ENCODE measurements around the gene CUL9.

CUL9 gene

DNA sequence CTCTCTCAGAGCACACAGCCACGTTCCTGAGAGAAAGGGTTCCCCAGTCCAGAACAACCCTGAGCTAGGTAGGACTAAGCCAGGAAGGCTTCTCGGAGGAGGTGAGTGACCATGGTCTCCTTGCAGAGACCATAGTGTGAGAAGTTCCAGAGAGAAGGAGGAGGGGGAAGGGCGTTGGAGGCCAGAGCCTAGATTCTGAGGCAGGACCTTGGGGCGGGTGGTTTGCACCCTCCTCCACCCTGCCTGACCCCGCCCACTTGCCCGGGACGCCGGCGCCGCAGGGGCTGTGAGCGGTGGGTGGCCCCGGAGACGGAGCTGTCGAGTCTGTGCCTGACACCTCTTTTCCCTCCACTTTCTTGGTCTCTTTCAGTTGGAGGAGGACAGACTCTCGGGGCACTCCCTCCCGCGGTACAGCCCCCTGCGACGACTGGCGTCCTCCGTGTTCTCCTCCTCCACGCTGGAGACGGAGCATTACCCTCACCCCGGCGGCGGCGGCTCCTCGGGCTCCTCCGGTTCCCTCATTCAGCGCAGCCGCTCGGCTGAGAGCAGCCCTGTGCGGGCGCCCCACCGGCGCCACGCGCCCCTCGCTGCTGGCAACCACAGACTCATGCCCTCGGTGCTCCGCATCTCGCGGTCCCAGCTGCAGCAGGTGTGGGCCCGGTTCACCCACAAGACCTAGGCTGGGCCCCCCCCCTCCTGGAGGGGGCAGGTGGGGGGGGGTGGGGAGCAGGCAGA is 87.4 kb downstream of the CUL9 start:
- Histone ChIP-seq H3K4me2 (ENCODE audit: low read depth, low read length) (peak overlapping the region; percentile 54), H2AFZ (ENCODE audit: low read length) (peak overlapping the region; percentile 26), H3K79me2 (ENCODE audit: low read length) (no peaks in the 10 kb centered on the region), H3F3A (ENCODE audit: insufficient read depth, low read length) (no peaks in the 10 kb centered on the region), H3K4me1 (ENCODE audit: low read length) (no peaks in the 10 kb centered on the region), H3K4me3 (ENCODE audit: low read length) (peak overlapping the region; percentile 41), H3K9me3 (replicated peaks; ENCODE audit: insufficient read depth, low read length) (no peaks in the 10 kb centered on the region), H3K36me3 (replicated peaks; ENCODE audit: insufficient read depth, low read length) (no peaks in the 10 kb centered on the region), H3K27ac (ENCODE audit: low read length) (no peak overlapping the region), H3K9ac (ENCODE audit: low read length) (no peak overlapping the region), H3K9me2 (replicated peaks; ENCODE audit: insufficient read depth, low read length) (no peaks in the 10 kb centered on the region), H4K20me1 (ENCODE audit: insufficient read depth, low read length) (no peaks in the 10 kb centered on the region), H3K27me3 (replicated peaks; ENCODE audit: insufficient read depth, low read length) (peaks cover 15% of the 10 kb centered on the region; the same call in 1 of the 2 replicates)
- TF ChIP-seq, protein P1, sequence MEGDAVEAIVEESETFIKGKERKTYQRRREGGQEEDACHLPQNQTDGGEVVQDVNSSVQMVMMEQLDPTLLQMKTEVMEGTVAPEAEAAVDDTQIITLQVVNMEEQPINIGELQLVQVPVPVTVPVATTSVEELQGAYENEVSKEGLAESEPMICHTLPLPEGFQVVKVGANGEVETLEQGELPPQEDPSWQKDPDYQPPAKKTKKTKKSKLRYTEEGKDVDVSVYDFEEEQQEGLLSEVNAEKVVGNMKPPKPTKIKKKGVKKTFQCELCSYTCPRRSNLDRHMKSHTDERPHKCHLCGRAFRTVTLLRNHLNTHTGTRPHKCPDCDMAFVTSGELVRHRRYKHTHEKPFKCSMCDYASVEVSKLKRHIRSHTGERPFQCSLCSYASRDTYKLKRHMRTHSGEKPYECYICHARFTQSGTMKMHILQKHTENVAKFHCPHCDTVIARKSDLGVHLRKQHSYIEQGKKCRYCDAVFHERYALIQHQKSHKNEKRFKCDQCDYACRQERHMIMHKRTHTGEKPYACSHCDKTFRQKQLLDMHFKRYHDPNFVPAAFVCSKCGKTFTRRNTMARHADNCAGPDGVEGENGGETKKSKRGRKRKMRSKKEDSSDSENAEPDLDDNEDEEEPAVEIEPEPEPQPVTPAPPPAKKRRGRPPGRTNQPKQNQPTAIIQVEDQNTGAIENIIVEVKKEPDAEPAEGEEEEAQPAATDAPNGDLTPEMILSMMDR (IDR thresholded peaks at IDR 0.05; ENCODE audit: low read length), result no peak
- no peak for TF ChIP-seq EZH2phosphoT487 (IDR thresholded peaks at IDR 0.05; ENCODE audit: low read length)
- TF ChIP-seq EZH2 (optimal IDR thresholded peaks at IDR 0.05; ENCODE audit: low read depth, low read length), result no peak
- no peak for DNase-seq

DNA sequence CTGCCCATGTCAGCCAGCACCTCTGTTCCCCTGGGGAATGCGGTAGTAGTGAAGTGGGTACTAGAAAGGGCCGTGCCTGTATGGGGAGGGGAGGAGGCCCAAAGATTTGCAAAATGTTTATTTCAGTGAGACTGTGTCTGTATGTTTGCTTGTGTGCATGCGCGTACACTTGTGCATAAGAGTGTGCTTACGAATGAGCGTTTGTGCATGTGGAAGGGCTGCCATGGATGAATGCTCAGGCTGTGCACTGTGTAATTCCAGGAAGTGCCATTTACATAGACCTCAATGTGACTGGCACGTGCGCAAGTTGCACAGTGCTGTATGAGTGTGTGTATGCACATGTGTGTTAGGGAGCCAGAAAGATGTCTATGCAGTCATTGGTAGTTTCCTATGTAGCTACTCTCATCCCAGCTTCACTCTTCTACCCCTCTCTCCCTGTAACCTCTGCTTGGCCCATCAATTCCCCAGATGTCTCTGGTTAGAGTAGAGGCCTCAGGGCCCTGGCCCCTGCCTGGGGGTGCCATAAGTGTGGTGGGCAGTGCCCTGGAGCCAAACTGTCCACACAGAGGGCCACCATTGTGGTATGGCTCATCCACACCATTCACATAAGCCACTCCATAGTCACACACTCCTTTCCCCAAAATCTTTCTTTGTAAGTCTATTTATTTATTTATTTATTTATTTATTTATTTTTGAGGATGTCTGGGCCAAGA is 89.3 kb downstream of the CUL9 start:
- Histone ChIP-seq H3F3A (ENCODE audit: insufficient read depth, low read length) (no peaks in the 10 kb centered on the region), H4K20me1 (ENCODE audit: insufficient read depth, low read length) (no peaks in the 10 kb centered on the region), H3K9me3 (replicated peaks; ENCODE audit: insufficient read depth, low read length) (no peaks in the 10 kb centered on the region), H2AFZ (ENCODE audit: low read length) (no peak overlapping the region), H3K4me3 (ENCODE audit: low read length) (no peak overlapping the region), H3K9me2 (replicated peaks; ENCODE audit: insufficient read depth, low read length) (no peaks in the 10 kb centered on the region), H3K36me3 (replicated peaks; ENCODE audit: insufficient read depth, low read length) (no peaks in the 10 kb centered on the region), H3K4me2 (ENCODE audit: low read depth, low read length) (no peak overlapping the region), H3K9ac (ENCODE audit: low read length) (no peak overlapping the region), H3K79me2 (ENCODE audit: low read length) (no peaks in the 10 kb centered on the region), H3K27me3 (replicated peaks; ENCODE audit: insufficient read depth, low read length) (peaks cover 26% of the 10 kb centered on the region), H3K4me1 (ENCODE audit: low read length) (no peaks in the 10 kb centered on the region), H3K27ac (ENCODE audit: low read length) (no peak overlapping the region)
- no peak for DNase-seq
- no peak for TF ChIP-seq EZH2 (optimal IDR thresholded peaks at IDR 0.05; ENCODE audit: low read depth, low read length)
- TF ChIP-seq EZH2phosphoT487 (IDR thresholded peaks at IDR 0.05; ENCODE audit: low read length), result no peak
- TF ChIP-seq, protein P1 (IDR thresholded peaks at IDR 0.05; ENCODE audit: low read length), result no peak

DNA sequence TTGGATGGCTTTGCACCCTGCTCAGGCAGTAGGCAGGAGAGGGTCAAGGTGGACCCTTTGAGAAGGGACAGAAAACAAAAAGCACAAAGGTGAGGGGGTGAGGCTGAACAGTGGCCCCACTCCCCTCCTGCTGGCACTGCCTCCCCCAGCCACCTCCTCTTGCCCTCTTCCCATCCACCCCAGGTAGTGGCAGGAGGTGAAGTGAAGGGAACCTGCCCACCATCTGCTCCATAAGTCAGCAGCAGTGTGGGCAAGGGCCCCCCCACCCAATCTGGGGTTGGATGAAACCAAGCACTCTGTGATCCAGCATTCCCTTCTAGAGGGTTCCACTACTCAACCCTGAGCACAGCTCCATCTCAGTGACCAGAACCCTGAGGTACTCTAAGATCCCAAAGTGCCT is 89.9 kb downstream of the CUL9 start:
- Histone ChIP-seq H3K9me3 (replicated peaks; ENCODE audit: insufficient read depth, low read length) (no peaks in the 10 kb centered on the region), H3K4me3 (ENCODE audit: low read length) (no peak overlapping the region), H3K27me3 (replicated peaks; ENCODE audit: insufficient read depth, low read length) (peaks cover 30% of the 10 kb centered on the region), H3K27ac (ENCODE audit: low read length) (no peak overlapping the region), H3K36me3 (replicated peaks; ENCODE audit: insufficient read depth, low read length) (no peaks in the 10 kb centered on the region), H3K4me2 (ENCODE audit: low read depth, low read length) (no peak overlapping the region), H3K9me2 (replicated peaks; ENCODE audit: insufficient read depth, low read length) (no peaks in the 10 kb centered on the region), H3K4me1 (ENCODE audit: low read length) (no peaks in the 10 kb centered on the region), H2AFZ (ENCODE audit: low read length) (no peak overlapping the region), H4K20me1 (ENCODE audit: insufficient read depth, low read length) (no peaks in the 10 kb centered on the region), H3K9ac (ENCODE audit: low read length) (no peak overlapping the region), H3F3A (ENCODE audit: insufficient read depth, low read length) (no peaks in the 10 kb centered on the region), H3K79me2 (ENCODE audit: low read length) (no peaks in the 10 kb centered on the region)
- no peak for DNase-seq
- TF ChIP-seq EZH2phosphoT487 (IDR thresholded peaks at IDR 0.05; ENCODE audit: low read length) (no peak), EZH2 (optimal IDR thresholded peaks at IDR 0.05; ENCODE audit: low read depth, low read length) (no peak)
- TF ChIP-seq, protein P1 (IDR thresholded peaks at IDR 0.05; ENCODE audit: low read length), result no peak
